Measurements from ENCODE around the gene TBKBP1. TPM values are rescaled to one million over a fixed set of nuclear protein-coding genes. Genes with fewer than 3 reads are reported as not detected.

The TBKBP1 gene
- total and polyA plus RNA-seq, 2 donors (not counting 3 experiments of a cell fraction or from before 2014, with no cell fraction given), result 7.0 to 11.7 TPM

DNA sequence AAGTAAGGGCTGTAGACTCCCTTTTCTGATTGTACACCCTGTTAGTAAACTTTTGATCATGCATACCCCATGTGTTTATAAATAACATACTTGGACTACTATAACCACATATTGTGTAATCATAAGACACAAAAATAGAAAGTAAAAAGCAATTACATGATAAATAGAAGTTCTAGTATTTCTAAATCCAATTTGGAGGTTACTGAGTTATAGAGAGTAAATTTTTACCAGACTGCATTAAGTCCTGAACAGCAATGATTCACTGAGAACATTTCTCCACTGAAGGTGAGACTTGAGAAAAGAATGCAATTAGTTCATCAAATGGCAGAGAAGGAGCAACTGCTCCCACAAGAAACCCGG, 7.7 kb upstream of the TBKBP1 start:
- no peaks in the 10 kb centered on the region for H3K9me1 ChIP-seq (replicated peaks; ENCODE audit: control insufficient read depth, extremely low read depth, insufficient read depth, low read length)
- H3K9me3 ChIP-seq (replicated peaks; ENCODE audit: control insufficient read depth, insufficient read depth, low read length), result no peaks in the 10 kb centered on the region
- intact Hi-C loops (cut with micrococcal nuclease), result loop anchor here (5.0 kb wide), 1 partner anchor 34 kb away; no protein-coding TSS in a partner anchor
- FAIRE-seq, result no peak
- H3K36me3 ChIP-seq (ENCODE audit: control insufficient read depth in 2 of 2, extremely low read depth in 1 of 2, insufficient read depth in 2 of 2, low read length in 2 of 2), result peaks cover 12 to 17% of the 10 kb centered on the region in 2 experiments
- H3K4me3 ChIP-seq (replicated peaks in 1 of 3; ENCODE audit: insufficient read depth in 1 of 3, low read depth in 1 of 3, low read length in 3 of 3), result no peak overlapping the region
- peaks cover 27% of the 10 kb centered on the region for H3K4me1 ChIP-seq (ENCODE audit: control insufficient read depth, extremely low read depth, insufficient read depth, low read length)
- H3K9ac ChIP-seq (replicated peaks; ENCODE audit: extremely low read depth, insufficient read depth, low read length), result no peak overlapping the region
- peak overlapping the region; percentile 35 for H3K27ac ChIP-seq (ENCODE audit: insufficient read depth, low read depth, low read length)
- ChIA-PET CTCF (interaction anchor here (0.7 to 1.2 kb wide), 2 partner anchors 12 to 104 kb away, joined by 3 read pairs; no protein-coding TSS in a partner anchor), POLR2A (no interaction called here)
- no TSS peak for BruUV-seq (replicated peaks)
- H4K20me1 ChIP-seq (replicated peaks; ENCODE audit: control insufficient read depth, extremely low read depth, insufficient read depth, low read length), result peaks cover 2% of the 10 kb centered on the region
- dilution Hi-C loops (cut with MboI; ENCODE audit: extremely low pct_ligation_motif_present, low sequenced_read_pairs), result no loop called here
- TF ChIP-seq POLR2A (IDR thresholded peaks at IDR 0.05; ENCODE audit: low read depth, low read length) (no peak), MYC (IDR thresholded peaks at IDR 0.05; ENCODE audit: low read depth, low read length) (no peak), POLR2AphosphoS5 (IDR thresholded peaks at IDR 0.05; ENCODE audit: insufficient read depth, low read depth, low read length) (no peak), EZH2 (IDR thresholded peaks at IDR 0.05; ENCODE audit: borderline replicate concordance, low read depth, low read length, severe bottlenecking) (no peak), GATA2 (IDR thresholded peaks at IDR 0.05; ENCODE audit: insufficient read depth, insufficient read length, low read depth, low read length) (no peak), FOS (IDR thresholded peaks at IDR 0.05; ENCODE audit: borderline replicate concordance, insufficient read depth, low read length) (no peak), JUN (IDR thresholded peaks at IDR 0.05; ENCODE audit: borderline replicate concordance, insufficient read depth, insufficient read length, low read depth) (no peak)
- TF ChIP-seq, protein P1, sequence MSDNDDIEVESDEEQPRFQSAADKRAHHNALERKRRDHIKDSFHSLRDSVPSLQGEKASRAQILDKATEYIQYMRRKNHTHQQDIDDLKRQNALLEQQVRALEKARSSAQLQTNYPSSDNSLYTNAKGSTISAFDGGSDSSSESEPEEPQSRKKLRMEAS (IDR thresholded peaks at IDR 0.05; ENCODE audit: insufficient read depth, insufficient read length), result no peak
- TF ChIP-seq, protein P2, sequence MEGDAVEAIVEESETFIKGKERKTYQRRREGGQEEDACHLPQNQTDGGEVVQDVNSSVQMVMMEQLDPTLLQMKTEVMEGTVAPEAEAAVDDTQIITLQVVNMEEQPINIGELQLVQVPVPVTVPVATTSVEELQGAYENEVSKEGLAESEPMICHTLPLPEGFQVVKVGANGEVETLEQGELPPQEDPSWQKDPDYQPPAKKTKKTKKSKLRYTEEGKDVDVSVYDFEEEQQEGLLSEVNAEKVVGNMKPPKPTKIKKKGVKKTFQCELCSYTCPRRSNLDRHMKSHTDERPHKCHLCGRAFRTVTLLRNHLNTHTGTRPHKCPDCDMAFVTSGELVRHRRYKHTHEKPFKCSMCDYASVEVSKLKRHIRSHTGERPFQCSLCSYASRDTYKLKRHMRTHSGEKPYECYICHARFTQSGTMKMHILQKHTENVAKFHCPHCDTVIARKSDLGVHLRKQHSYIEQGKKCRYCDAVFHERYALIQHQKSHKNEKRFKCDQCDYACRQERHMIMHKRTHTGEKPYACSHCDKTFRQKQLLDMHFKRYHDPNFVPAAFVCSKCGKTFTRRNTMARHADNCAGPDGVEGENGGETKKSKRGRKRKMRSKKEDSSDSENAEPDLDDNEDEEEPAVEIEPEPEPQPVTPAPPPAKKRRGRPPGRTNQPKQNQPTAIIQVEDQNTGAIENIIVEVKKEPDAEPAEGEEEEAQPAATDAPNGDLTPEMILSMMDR (IDR thresholded peaks at IDR 0.05; ENCODE audit: extremely low read depth in 1 of 2, insufficient read depth in 1 of 2, low read depth in 1 of 2, low read length in 2 of 2), result no peak
- H3K79me2 ChIP-seq (ENCODE audit: control insufficient read depth, insufficient read depth, low read length), result peaks cover 2% of the 10 kb centered on the region
- no peak for DNase-seq (ENCODE audit: low read depth, low spot score)
- no peaks in the 10 kb centered on the region for H3K27me3 ChIP-seq (ENCODE audit: control insufficient read depth in 2 of 2, insufficient read depth in 2 of 2, low read length in 2 of 2)
- peak overlapping the region; percentile 17 for H3K4me2 ChIP-seq (ENCODE audit: insufficient read depth, low read length)
- H2AFZ ChIP-seq (ENCODE audit: low read depth, low read length), result no peak overlapping the region
